GM12892 (cell line): ENCODE data around the gene LIN37.

ENCODE experiments used
- POLR2A ChIP-seq: IDR thresholded peaks from 2 replicates; pipeline ENCODE4 v1.6.1; 2011; ENCODE audit warnings: low read depth, low read length, control low read depth
- POLR2AphosphoS5 ChIP-seq: IDR thresholded peaks from 2 replicates; pipeline ENCODE4 v1.6.1; 2011; ENCODE audit warnings: low read depth, low read length, control low read depth

DNA sequence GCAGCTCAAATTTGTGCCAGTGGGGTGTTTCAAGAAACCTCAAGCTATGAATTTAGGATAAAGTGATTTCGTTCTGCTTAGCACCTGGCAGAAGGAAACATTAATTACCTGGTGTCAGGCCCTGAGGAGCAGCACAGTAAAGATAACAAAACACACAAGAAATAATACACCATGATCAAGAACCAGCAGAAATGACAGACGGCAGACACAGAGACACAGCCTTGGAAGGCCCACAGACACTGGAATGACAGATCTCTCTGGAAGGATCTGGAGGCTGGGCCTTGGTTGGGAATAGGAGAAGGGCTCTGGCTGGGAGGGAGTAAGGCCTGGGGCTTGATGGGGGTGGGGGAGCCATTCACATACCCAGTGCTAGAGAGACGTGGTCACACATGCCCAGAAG is 53.5 kb downstream of the LIN37 start:
- TF ChIP-seq POLR2A, result no peak
- TF ChIP-seq POLR2AphosphoS5, result no peak
